ENCODE data around the gene MOSPD3.

The MOSPD3 gene

GRCh38 chr7:100626530-100627237 lies 14.3 kb downstream of the MOSPD3 start:
- TF ChIP-seq FOXM1 (IDR thresholded peaks at IDR 0.05; ENCODE audit: borderline replicate concordance) (no peak), L3MBTL2 (conservative IDR thresholded peaks at IDR 0.05) (peak; percentile 52)
- POLR2A ChIA-PET = interaction anchor here (0.6 to 2.3 kb wide), 7 partner anchors 9 to 123 kb away, joined by 3 to 8 read pairs (median 6); partner anchors contain the start of genes MOSPD3 and POP7

DNA sequence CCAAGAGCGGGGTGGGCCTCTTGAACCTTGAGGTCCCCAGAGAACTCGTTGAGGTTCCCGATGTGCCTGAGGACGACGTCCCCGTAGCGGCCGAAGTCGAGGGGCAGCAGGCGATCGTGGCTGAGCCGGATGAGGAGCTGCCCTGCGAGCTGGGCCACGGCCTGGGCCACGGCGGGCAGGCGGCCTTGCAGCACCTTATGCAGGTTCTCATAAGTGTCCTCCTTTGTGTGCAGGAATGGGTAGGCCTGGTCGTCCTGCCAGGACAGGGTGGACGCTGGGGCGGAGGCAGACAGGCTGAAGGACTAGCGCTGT lies 14.9 kb downstream of the MOSPD3 start:
- ChIA-PET POLR2A (interaction anchor here (1.6 to 2.3 kb wide), 4 partner anchors 10 to 78 kb away, joined by 6 to 8 read pairs (median 8); partner anchors contain the start of genes MOSPD3 and POP7), CTCF (interaction anchor here (1.1 kb wide), 1 partner anchor 64 kb away, joined by 4 read pairs; no protein-coding TSS in a partner anchor)
- DNase-seq (ENCODE audit: extremely low spot score) = no peak
- TF ChIP-seq ARNT (IDR thresholded peaks at IDR 0.05) (no peak), ZNF384 (IDR thresholded peaks at IDR 0.05) (no peak), SUZ12 (IDR thresholded peaks at IDR 0.05) (no peak), ELF4 (IDR thresholded peaks at IDR 0.05) (no peak)

More at GRCh38 chr7:100626530-100627237, 14.3 kb downstream of the MOSPD3 start:
- CTCF ChIA-PET = interaction anchor here (1.1 kb wide), 2 partner anchors 13 to 65 kb away, joined by 3 to 4 read pairs; no protein-coding TSS in a partner anchor
- DNase-seq (ENCODE audit: extremely low spot score) = peak; percentile 97

DNA sequence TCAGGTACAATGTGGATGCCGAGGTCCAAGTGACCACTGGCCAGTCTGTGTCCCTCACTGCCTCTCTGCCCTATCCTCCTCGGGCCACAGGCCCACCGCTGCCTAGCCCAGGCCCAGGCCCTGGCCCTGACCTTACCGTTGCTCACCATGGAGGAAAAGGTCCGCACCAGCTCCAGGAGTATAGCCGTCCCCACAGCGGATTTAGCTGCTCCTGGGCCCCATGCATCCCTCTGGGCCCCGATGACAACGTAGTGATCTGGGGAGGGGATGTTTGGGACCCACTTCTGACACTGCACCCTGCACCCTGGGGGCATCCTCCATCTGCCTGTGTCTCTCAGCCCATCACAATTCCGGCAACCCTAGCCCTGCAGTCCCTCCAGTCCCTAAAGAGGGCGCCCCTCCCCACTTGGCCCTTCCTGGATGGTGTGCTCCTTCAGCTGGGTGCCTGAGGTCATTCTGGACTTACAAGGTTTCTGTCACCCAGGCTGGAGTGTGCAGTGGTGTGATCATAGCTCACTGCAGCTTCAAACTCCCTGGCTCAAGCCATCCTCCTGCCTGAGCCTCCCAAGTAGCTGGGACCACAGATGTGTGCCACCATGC lies 16.9 kb downstream of the MOSPD3 start:
- TF ChIP-seq NFRKB (IDR thresholded peaks at IDR 0.05) (no peak), LEF1 (IDR thresholded peaks at IDR 0.05; ENCODE audit: borderline replicate concordance) (no peak), HDGF (IDR thresholded peaks at IDR 0.05; ENCODE audit: borderline replicate concordance) (no peak), L3MBTL2 (conservative IDR thresholded peaks at IDR 0.05) (no peak), CTBP1 (IDR thresholded peaks at IDR 0.05; ENCODE audit: borderline replicate concordance) (no peak), ELF4 (IDR thresholded peaks at IDR 0.05) (no peak), ZNF384 (IDR thresholded peaks at IDR 0.05) (no peak), BHLHE40 (IDR thresholded peaks at IDR 0.05; ENCODE audit: borderline replicate concordance) (no peak), FOXA1 (IDR thresholded peaks at IDR 0.05) (no peak), SUZ12 (IDR thresholded peaks at IDR 0.05) (no peak), FOXM1 (IDR thresholded peaks at IDR 0.05; ENCODE audit: borderline replicate concordance) (no peak), FOXK2 (IDR thresholded peaks at IDR 0.05) (no peak), ARNT (IDR thresholded peaks at IDR 0.05) (no peak), TARDBP (IDR thresholded peaks at IDR 0.05) (no peak), SP1 (IDR thresholded peaks at IDR 0.05) (no peak)
- TF ChIP-seq, protein P1, sequence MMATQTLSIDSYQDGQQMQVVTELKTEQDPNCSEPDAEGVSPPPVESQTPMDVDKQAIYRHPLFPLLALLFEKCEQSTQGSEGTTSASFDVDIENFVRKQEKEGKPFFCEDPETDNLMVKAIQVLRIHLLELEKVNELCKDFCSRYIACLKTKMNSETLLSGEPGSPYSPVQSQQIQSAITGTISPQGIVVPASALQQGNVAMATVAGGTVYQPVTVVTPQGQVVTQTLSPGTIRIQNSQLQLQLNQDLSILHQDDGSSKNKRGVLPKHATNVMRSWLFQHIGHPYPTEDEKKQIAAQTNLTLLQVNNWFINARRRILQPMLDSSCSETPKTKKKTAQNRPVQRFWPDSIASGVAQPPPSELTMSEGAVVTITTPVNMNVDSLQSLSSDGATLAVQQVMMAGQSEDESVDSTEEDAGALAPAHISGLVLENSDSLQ (IDR thresholded peaks at IDR 0.05) = no peak
- DNase-seq (ENCODE audit: extremely low spot score) = peak; percentile 77
- ChIA-PET POLR2A (interaction anchor here (0.7 to 0.8 kb wide), 3 partner anchors 43 to 614 kb away, joined by 3 read pairs; partner anchors contain the start of genes FBXO24, POP7 and ZKSCAN1), CTCF (interaction anchor here (0.6 to 1.7 kb wide), 11 partner anchors 9 to 64 kb away, joined by 3 to 9 read pairs (median 4); partner anchors contain the start of gene MOSPD3)

GRCh38 chr7:100630066-100630465 lies 17.7 kb downstream of the MOSPD3 start:
- no peak for DNase-seq (ENCODE audit: extremely low spot score)
- ChIA-PET POLR2A (interaction anchor here (0.7 to 0.8 kb wide), 3 partner anchors 44 to 615 kb away, joined by 3 read pairs; partner anchors contain the start of genes FBXO24, POP7 and ZKSCAN1), CTCF (interaction anchor here (0.7 to 1.7 kb wide), 6 partner anchors 15 to 63 kb away, joined by 3 to 9 read pairs (median 5); partner anchors contain the start of gene MOSPD3)
- TF ChIP-seq, protein P1 (IDR thresholded peaks at IDR 0.05) = no peak
- TF ChIP-seq FOXK2 (IDR thresholded peaks at IDR 0.05) (no peak), ELF4 (IDR thresholded peaks at IDR 0.05) (no peak), TARDBP (IDR thresholded peaks at IDR 0.05) (no peak), ARNT (IDR thresholded peaks at IDR 0.05) (no peak), CTBP1 (IDR thresholded peaks at IDR 0.05; ENCODE audit: borderline replicate concordance) (no peak), SUZ12 (IDR thresholded peaks at IDR 0.05) (no peak), NFRKB (IDR thresholded peaks at IDR 0.05) (no peak)

DNA sequence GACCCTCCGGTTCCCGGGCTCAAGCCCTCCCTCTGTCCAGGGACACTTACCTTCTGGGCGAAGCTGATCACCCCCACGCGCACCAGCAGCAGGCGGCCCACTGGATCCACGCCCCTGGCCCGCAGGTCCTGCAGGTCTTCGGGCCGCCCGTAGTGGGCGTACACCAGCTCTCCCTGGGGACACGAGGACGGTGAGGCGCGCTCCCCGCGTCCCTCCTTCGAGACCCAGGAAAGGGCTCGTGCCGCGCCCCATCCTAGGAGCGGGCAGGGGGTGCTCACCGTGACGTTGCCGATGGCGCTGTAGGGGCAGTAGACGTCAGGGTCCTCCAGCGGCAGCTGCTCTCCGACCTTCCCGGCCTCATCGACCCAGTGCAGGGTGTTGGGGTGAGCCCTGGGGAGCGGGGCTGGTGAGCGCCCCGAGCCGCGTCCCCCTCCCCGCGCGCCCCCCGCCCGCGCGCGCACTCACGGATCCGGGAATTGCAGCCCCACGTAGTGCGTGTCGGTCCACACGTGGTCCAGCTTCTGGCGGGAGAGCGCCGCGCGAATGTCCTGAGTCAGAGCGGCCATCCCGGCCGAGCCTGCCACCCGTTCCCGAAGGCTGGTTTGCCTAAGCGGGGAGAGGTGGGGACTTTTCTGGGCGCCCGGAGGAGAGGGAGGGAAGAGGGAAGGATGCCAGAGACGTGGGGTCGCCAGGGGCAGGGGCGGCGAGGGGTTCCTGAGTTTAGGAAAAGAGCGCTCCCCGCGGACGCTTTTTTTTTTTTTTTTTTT lies 20.8 kb downstream of the MOSPD3 start:
- ChIA-PET CTCF (no interaction called here), POLR2A (interaction anchor here (1.1 kb wide), 1 partner anchor 46 kb away, joined by 3 read pairs; no protein-coding TSS in a partner anchor)
- no peak for DNase-seq (ENCODE audit: extremely low spot score)
- no peak for TF ChIP-seq ELF4 (IDR thresholded peaks at IDR 0.05)
- TF ChIP-seq FOXM1 (IDR thresholded peaks at IDR 0.05; ENCODE audit: borderline replicate concordance) = no peak
- no peak for TF ChIP-seq SUZ12 (IDR thresholded peaks at IDR 0.05)
- TF ChIP-seq FOXA1 (IDR thresholded peaks at IDR 0.05) = no peak

GRCh38 chr7:100639995-100640516 lies 27.7 kb downstream of the MOSPD3 start:
- CTCF ChIA-PET = no interaction called here
- no peak for TF ChIP-seq SP1 (IDR thresholded peaks at IDR 0.05)
- TF ChIP-seq FOXM1 (IDR thresholded peaks at IDR 0.05; ENCODE audit: borderline replicate concordance) = no peak
- no peak for TF ChIP-seq HDGF (IDR thresholded peaks at IDR 0.05; ENCODE audit: borderline replicate concordance)
- POLR2A ChIA-PET = no interaction called here
- DNase-seq (ENCODE audit: extremely low spot score) = no peak

Measured in HEK293T (cell line).